Activated CD8-positive, alpha-beta memory T cell treated with anti-CD3 and anti-CD28 coated beads, Interleukin-2, amount 50 U/mL, for 24 hours (primary cell): Measurements from ENCODE around the gene UNC80.

ENCODE experiments used
- DNase-seq: peaks from one replicate; pipeline ENCODE4 v3.0.0-alpha.2; 2020; ENCODE audit errors: extremely low read depth

The UNC80 gene

GRCh38 chr2:209969692-209970091 lies 198.1 kb downstream of the UNC80 start:
- no peak for DNase-seq

- DNase-seq = no peak
Measured at GRCh38 chr2:209970271-209970670, 198.6 kb downstream of the UNC80 start.

- no peak for DNase-seq
Measured at GRCh38 chr2:209970711-209971110, 199.1 kb downstream of the UNC80 start.

DNA sequence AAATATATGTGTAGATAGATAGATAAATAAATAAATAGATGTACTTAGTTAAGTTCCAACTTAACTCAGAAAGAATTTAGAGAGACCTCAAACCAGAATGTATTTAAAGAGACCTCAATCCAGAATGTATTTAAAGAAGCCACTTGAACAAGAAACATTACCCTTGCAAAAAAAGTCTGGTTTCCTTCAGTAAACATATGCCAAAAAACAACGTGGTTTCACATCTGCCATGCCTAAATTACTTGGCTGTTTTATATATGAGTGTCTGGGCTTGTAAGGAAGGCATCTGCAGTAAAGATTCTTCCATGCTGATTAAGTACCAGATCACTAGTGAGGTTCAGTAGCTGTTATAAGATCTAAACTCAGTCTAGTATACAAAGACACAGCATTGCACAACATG lies 201.7 kb downstream of the UNC80 start:
- no peak for DNase-seq

DNA sequence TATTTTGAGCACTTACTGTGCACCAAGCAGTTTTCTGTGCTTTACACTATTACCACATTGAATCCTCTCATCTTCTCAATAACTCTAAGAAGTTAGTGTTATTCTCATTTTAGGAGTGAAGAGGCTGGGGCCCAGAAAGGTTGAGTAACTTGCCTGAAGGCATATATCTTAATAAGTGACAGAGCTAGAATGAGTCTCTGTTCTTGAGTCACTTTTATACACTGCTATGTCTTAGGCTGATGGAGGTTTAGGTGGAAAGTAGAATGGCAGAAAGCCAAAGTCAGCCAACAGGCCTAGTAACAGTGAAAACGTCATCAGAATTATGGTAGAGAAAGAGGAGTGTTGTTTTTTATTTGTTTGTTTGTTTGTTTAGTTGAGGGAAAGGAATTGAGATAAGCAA lies 202.9 kb downstream of the UNC80 start:
- DNase-seq = no peak

- no peak for DNase-seq
Measured at GRCh38 chr2:209976698-209977385, 205.2 kb downstream of the UNC80 start.

- DNase-seq = no peak
Measured at GRCh38 chr2:209977386-209978239, 206.0 kb downstream of the UNC80 start.

GRCh38 chr2:209984291-209984690 lies 212.7 kb downstream of the UNC80 start:
- DNase-seq = no peak

- no peak for DNase-seq
Measured at GRCh38 chr2:209985874-209986273, 214.2 kb downstream of the UNC80 start.

- no peak for DNase-seq
Measured at GRCh38 chr2:209986415-209986814, 214.8 kb downstream of the UNC80 start.

GRCh38 chr2:209988010-209988409 lies 216.4 kb downstream of the UNC80 start:
- no peak for DNase-seq

DNA sequence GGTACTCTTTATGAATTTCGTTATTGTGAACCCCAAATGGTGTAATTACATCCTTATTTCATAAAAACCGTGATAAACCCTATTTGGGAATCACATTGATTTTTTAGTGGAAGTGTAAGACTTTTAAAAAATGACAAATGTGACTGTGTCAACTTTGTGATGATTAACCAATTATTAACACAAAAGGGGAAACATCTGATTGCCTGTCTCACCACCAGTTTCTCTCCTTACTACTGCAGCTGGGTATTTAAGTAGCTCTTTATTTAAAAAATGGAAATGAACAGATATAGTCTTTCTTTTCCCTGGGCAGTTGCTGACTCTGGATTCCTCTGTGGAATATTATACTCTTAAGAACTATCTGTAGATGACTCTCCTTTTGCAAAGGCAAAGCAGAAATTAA lies 219.2 kb downstream of the UNC80 start:
- no peak for DNase-seq

DNA sequence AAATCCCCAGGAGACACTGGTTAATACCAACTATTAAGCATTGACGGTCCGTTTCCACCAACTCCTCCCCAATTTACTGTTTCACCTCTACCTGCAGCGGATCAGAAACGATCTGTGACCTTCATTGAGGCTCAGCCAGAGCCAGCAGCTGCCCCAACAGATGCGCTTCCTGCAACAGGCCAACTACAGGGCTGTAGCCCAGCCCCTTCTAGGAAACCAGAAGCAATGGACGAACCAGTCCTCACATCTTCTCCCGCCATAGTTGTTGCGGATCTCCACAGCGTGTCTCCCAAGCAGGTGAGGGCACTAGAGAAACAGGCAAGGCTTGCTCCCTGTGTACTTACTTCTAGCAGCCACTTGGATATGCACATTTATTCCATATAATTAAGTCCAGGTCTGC lies 222.3 kb downstream of the UNC80 start:
- DNase-seq = no peak

DNA sequence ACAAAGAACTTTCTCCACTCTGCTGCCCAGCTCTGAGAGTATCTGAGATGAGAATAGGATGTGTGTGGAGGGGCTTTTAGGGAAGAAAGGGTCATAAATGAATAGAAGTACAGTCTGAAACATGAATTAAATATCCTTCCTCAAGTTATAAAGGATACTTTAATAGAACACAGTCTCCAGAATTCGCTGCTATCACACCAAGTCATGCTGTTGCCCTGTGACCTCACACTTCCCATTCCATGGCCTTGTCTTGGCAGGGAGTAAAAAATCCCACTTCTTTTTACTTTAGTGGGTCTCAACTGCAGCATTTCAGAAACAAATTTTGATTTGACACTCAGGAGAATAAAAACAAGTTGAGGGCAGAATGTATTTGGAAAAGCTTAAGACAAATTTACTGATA lies 227.0 kb downstream of the UNC80 start:
- no peak for DNase-seq

- no peak for DNase-seq
Measured at GRCh38 chr2:210000464-210001324, 229.1 kb downstream of the UNC80 start.

- peak; percentile 95 for DNase-seq
Measured at GRCh38 chr2:210002158-210003157, 230.8 kb downstream of the UNC80 start, which contains the start of gene RPE. TSS of gene RPE (plus strand) at chr2:210002638. CDS start at chr2:210002662, 24 bp downstream.

DNA sequence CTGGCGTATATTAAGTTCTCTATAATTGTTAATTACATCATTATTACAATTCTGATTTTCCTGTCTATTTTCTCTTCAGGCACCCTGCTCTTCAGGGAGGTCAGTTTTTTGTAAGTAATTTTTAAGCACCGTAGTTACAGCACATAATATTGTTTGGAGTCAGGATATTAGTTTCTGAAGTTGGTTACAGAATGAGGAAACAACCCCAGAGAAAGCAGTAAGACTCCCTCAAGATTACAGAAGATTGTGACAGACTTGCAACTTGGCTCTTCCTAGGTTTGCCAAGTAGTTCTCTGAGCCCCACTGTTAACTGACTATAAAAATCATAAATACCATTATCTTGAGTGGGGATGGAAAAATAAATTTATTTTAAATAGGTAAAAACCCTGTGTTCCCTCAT lies 231.7 kb downstream of the UNC80 start:
- no peak for DNase-seq

GRCh38 chr2:210004881-210005280 lies 233.2 kb downstream of the UNC80 start:
- DNase-seq = no peak

DNA sequence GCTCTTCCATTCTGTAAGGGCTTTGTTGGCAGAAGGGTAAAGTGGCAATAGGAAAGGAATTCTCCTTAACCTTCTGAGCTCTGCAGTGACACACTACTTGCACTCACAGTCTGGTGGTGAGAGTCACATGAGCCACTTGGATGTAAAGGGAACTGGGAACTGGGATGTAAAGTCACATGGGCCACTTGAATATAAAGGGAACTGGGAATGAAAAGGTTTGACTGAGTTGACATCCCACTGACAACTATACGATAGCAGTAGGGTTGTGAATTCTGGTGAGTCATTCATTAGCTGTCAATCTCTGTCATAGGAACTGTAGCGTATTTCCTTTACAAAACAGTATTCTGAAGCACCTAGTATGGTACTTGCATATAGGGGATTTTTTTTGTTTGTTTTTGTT lies 236.3 kb downstream of the UNC80 start:
- no peak for DNase-seq

GRCh38 chr2:210009126-210009525 lies 237.5 kb downstream of the UNC80 start:
- DNase-seq = no peak

GRCh38 chr2:210009896-210010295 lies 238.3 kb downstream of the UNC80 start:
- no peak for DNase-seq
